Prostate gland (tissue), 2 donors: ENCODE results near the gene MAD1L1. TPM values are rescaled to one million over a fixed set of nuclear protein-coding genes. Genes with fewer than 3 reads are reported as not detected.

Experiments used
- DNase-seq: peaks from one replicate; pipeline ENCODE4 v3.0.0-alpha.2; 2019; ENCODE audit warnings: low spot score
- H3K27ac ChIP-seq, 2 donors: fragments of 200-600 bp; sonication (generic); 2 replicates each; pipeline ENCODE4 v1.5.1; 2017 to 2019
- H3K27me3 ChIP-seq: fragments of 200-600 bp; sonication (generic); replicated peaks from 2 replicates; pipeline ENCODE4 v1.5.1; 2019; ENCODE audit not compliant: insufficient read depth
- H3K36me3 ChIP-seq, 2 donors: fragments of 200-600 bp; sonication (generic); 1 replicate in 1 of 2; 2 replicates in 1 of 2; pipeline versions ENCODE4 v1.5.1 to v1.8.1; 2017 to 2019
- H3K4me1 ChIP-seq: fragments of 200-600 bp; sonication (generic); replicated peaks from 2 replicates; pipeline ENCODE4 v1.5.1; 2019
- H3K4me3 ChIP-seq, 2 donors: fragments of 200-600 bp; sonication (generic); 2 replicates each; pipeline ENCODE4 v1.5.1; 2017 to 2019
- H3K9me3 ChIP-seq: fragments of 200-600 bp; sonication (generic); 2 replicates; pipeline ENCODE4 v1.5.1; 2017
- CTCF ChIP-seq, 4 experiments: fragments of 200-600 bp in 2 of 4; fragments of 450-650 bp in 2 of 4; sonication (generic) in 2 of 4; IDR thresholded peaks; 1 replicate in 3 of 4; 2 replicates in 1 of 4; pipeline ENCODE4 v1.5.1; 2016 to 2019; ENCODE audit warnings: antibody characterized with exemption in 4 of 4, mild to moderate bottlenecking in 2 of 4, moderate library complexity in 2 of 4
- POLR2A ChIP-seq: fragments of 450-650 bp; IDR thresholded peaks from one replicate; pipeline ENCODE4 v1.6.1; 2016; ENCODE audit warnings: antibody characterized with exemption, mild to moderate bottlenecking
- POLR2AphosphoS5 ChIP-seq: sonication (generic); formaldehyde crosslinking; IDR thresholded peaks from one replicate; pipeline ENCODE4 v1.6.1; 2017; ENCODE audit warnings: antibody characterized with exemption
- WGBS: methylation state at CpG from one replicate; pipeline ENCODE4 v1.1.5; 2018; 5-methylcytosine and 5-hydroxymethylcytosine counted together
- intact Hi-C: fragments of 100-400 bp; cut with DNase I; formaldehyde crosslinking; loops from one replicate; pipeline ENCODE4 v1.14.2; 2022
- total RNA-seq, 2 donors: library from RNA; depleted of rRNA; stranded (reverse); fragments of >200 nt; gene quantifications; one replicate each; pipeline ENCODE4 v1.1.0, GENCODE V29; 2016

MAD1L1 gene
- total RNA-seq, 2 donors from 2014 or later = 79.3 to 91.9 TPM

- intact Hi-C loops = no loop called here
- Histone ChIP-seq H3K27ac (no peak overlapping the region), H3K27me3 (no peaks in the 10 kb centered on the region), H3K4me1 (no peaks in the 10 kb centered on the region), H3K36me3 (no peaks in the 10 kb centered on the region), H3K4me3 (no peak overlapping the region), H3K9me3 (no peaks in the 10 kb centered on the region)
- no peak for TF ChIP-seq CTCF (IDR thresholded peaks at IDR 0.05)
- DNase-seq = no peak
- 94% methylated on average over 44 of the region's 44 CpGs for WGBS
Observed at GRCh38 chr7:2256306-2257045, 23.7 kb upstream of the MAD1L1 start.

GRCh38 chr7:2255145-2256139 lies 22.7 kb upstream of the MAD1L1 start:
- no peak for TF ChIP-seq CTCF (IDR thresholded peaks at IDR 0.05)
- no peak for TF ChIP-seq POLR2AphosphoS5
- no peak for TF ChIP-seq POLR2A
- DNase-seq = no peak
- WGBS = 89% methylated on average over 33 of the region's 33 CpGs
- H3K27ac ChIP-seq = no peak overlapping the region
- intact Hi-C loops = no loop called here
- H3K4me3 ChIP-seq = no peak overlapping the region
- H3K36me3 ChIP-seq = no peaks in the 10 kb centered on the region
- no peaks in the 10 kb centered on the region for H3K9me3 ChIP-seq
- H3K4me1 ChIP-seq = no peaks in the 10 kb centered on the region
- H3K27me3 ChIP-seq = no peaks in the 10 kb centered on the region

GRCh38 chr7:2254429-2255144 lies 21.8 kb upstream of the MAD1L1 start:
- Histone ChIP-seq H3K9me3 (no peaks in the 10 kb centered on the region), H3K4me3 (no peak overlapping the region), H3K36me3 (no peaks in the 10 kb centered on the region), H3K27ac (no peak overlapping the region), H3K27me3 (no peaks in the 10 kb centered on the region), H3K4me1 (no peaks in the 10 kb centered on the region)
- WGBS = 92% methylated on average over 31 of the region's 31 CpGs
- intact Hi-C loops = no loop called here
- no peak for TF ChIP-seq CTCF (IDR thresholded peaks at IDR 0.05)
- no peak for TF ChIP-seq POLR2A
- TF ChIP-seq POLR2AphosphoS5 = no peak
- no peak for DNase-seq

- intact Hi-C loops = no loop called here
- Histone ChIP-seq H3K27me3 (no peaks in the 10 kb centered on the region), H3K9me3 (no peaks in the 10 kb centered on the region), H3K36me3 (no peaks in the 10 kb centered on the region), H3K27ac (no peak overlapping the region), H3K4me1 (no peaks in the 10 kb centered on the region), H3K4me3 (no peak overlapping the region)
- TF ChIP-seq POLR2A = no peak
- no peak for TF ChIP-seq POLR2AphosphoS5
- no peak for TF ChIP-seq CTCF (IDR thresholded peaks at IDR 0.05)
- WGBS = 91% methylated on average over 27 of the region's 32 CpGs
- DNase-seq = no peak
Observed at GRCh38 chr7:2253525-2254244, 20.9 kb upstream of the MAD1L1 start.
